GM12874 (cell line): ENCODE measurements around the gene CREB3L1.
A peak's percentile ranks its signal among the peaks of the same experiment; 100 is the strongest.

ENCODE experiments used
- TF ChIP-seq, protein P1 (sequence below): IDR thresholded peaks from 2 replicates; pipeline ENCODE4 v1.5.1; 2011; ENCODE audit warnings: low read depth, mild to moderate bottlenecking, control low read depth, low read length, moderate library complexity; ENCODE audit not compliant: insufficient read depth

The CREB3L1 gene

DNA sequence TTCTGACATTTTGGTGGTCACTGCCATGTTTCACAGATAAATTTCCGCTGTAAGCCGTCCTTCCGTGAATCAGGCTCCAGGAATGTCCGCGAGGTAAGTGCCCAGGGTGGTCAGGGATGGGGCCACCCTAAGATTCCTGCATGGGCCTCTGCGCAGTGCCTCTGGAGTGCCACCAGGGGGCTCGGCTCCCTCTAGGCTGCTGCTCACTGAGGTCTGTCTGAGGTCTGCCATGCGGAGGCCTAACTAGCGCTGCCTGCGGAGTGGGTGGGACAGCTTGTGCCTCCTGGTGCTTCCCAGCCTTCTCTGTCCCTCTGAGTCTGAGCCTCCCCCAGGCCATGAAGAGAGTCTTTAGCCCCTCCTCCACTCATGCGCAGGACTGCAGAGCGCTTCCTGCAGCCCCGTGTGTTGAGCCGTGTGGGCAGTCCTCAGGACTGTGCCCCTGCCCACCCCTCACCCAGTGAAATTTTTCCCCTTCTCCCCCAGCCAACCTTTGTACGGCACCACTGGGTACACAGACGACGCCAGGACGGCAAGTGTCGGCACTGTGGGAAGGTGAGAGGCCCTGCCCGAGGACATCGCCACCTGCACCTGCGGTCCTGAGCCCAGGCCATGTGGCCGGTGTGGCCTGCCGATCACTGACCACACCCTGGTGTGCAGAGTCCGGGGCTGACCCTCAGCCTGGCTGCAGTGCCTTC is 92.1 kb downstream of the CREB3L1 start:
- TF ChIP-seq, protein P1, sequence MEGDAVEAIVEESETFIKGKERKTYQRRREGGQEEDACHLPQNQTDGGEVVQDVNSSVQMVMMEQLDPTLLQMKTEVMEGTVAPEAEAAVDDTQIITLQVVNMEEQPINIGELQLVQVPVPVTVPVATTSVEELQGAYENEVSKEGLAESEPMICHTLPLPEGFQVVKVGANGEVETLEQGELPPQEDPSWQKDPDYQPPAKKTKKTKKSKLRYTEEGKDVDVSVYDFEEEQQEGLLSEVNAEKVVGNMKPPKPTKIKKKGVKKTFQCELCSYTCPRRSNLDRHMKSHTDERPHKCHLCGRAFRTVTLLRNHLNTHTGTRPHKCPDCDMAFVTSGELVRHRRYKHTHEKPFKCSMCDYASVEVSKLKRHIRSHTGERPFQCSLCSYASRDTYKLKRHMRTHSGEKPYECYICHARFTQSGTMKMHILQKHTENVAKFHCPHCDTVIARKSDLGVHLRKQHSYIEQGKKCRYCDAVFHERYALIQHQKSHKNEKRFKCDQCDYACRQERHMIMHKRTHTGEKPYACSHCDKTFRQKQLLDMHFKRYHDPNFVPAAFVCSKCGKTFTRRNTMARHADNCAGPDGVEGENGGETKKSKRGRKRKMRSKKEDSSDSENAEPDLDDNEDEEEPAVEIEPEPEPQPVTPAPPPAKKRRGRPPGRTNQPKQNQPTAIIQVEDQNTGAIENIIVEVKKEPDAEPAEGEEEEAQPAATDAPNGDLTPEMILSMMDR = peak; percentile 99

DNA sequence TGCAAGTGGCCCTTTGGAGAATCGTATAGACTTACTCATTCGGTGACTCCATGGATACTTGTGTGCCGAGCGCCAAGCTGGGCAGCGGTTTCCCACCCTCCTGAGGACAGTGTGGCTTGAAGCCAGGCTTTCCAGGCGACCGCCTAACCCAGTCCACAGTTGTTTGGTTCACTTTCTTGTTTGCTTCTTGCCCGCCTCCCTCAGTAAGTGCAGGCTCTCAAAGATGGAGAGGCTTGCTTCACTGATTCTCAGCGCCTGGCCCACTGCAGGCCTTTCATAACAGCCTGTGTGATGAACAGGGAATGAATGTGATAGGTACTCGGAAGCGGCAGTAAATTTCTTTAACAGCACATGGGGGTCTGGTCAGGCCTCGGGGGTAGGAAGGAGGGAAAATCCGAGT is 92.8 kb downstream of the CREB3L1 start:
- TF ChIP-seq, protein P1 = no peak
